ENCODE results near the gene SPTBN4. TPM values are rescaled to one million over a fixed set of nuclear protein-coding genes. Genes with fewer than 3 reads are reported as not detected.
A peak's percentile ranks its signal among the peaks of the same experiment; 100 is the strongest.

SPTBN4 gene
- total and polyA plus RNA-seq, 10 of the 15 experiments (the other 5 are each of a cell fraction or from before 2014, with no cell fraction given) = 0.04 to 1.1 (median 0.34) TPM; not detected in 1

- TF ChIP-seq SIX5 (IDR thresholded peaks at IDR 0.05; ENCODE audit: low read depth, low read length, severe bottlenecking) = peak; percentile 89
- TF ChIP-seq IKZF1 (conservative IDR thresholded peaks at IDR 0.05) = peak; percentile 95
- TF ChIP-seq CREB1 (IDR thresholded peaks at IDR 0.05; ENCODE audit: low read depth) = peak; percentile 95
- no peak for TF ChIP-seq RAD21 (IDR thresholded peaks at IDR 0.05; ENCODE audit: insufficient read depth, low read depth, low read length)
- no peak for TF ChIP-seq SUPT20H (IDR thresholded peaks at IDR 0.05; ENCODE audit: borderline replicate concordance, control insufficient read depth, low read depth, low read length)
- TF ChIP-seq SREBF2 (IDR thresholded peaks at IDR 0.05; ENCODE audit: low read length) = no peak
- peak; percentile 47 for TF ChIP-seq TBL1XR1 (IDR thresholded peaks at IDR 0.05; ENCODE audit: low read depth, low read length)
- no peak for TF ChIP-seq E2F4 (IDR thresholded peaks at IDR 0.05; ENCODE audit: low read depth, low read length)
- TF ChIP-seq, protein P1, sequence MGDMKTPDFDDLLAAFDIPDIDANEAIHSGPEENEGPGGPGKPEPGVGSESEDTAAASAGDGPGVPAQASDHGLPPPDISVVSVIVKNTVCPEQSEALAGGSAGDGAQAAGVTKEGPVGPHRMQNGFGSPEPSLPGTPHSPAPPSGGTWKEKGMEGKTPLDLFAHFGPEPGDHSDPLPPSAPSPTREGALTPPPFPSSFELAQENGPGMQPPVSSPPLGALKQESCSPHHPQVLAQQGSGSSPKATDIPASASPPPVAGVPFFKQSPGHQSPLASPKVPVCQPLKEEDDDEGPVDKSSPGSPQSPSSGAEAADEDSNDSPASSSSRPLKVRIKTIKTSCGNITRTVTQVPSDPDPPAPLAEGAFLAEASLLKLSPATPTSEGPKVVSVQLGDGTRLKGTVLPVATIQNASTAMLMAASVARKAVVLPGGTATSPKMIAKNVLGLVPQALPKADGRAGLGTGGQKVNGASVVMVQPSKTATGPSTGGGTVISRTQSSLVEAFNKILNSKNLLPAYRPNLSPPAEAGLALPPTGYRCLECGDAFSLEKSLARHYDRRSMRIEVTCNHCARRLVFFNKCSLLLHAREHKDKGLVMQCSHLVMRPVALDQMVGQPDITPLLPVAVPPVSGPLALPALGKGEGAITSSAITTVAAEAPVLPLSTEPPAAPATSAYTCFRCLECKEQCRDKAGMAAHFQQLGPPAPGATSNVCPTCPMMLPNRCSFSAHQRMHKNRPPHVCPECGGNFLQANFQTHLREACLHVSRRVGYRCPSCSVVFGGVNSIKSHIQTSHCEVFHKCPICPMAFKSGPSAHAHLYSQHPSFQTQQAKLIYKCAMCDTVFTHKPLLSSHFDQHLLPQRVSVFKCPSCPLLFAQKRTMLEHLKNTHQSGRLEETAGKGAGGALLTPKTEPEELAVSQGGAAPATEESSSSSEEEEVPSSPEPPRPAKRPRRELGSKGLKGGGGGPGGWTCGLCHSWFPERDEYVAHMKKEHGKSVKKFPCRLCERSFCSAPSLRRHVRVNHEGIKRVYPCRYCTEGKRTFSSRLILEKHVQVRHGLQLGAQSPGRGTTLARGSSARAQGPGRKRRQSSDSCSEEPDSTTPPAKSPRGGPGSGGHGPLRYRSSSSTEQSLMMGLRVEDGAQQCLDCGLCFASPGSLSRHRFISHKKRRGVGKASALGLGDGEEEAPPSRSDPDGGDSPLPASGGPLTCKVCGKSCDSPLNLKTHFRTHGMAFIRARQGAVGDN (IDR thresholded peaks at IDR 0.05) = no peak
- no peak for TF ChIP-seq IRF4 (IDR thresholded peaks at IDR 0.05; ENCODE audit: low read depth, low read length)
- TF ChIP-seq, protein P2, sequence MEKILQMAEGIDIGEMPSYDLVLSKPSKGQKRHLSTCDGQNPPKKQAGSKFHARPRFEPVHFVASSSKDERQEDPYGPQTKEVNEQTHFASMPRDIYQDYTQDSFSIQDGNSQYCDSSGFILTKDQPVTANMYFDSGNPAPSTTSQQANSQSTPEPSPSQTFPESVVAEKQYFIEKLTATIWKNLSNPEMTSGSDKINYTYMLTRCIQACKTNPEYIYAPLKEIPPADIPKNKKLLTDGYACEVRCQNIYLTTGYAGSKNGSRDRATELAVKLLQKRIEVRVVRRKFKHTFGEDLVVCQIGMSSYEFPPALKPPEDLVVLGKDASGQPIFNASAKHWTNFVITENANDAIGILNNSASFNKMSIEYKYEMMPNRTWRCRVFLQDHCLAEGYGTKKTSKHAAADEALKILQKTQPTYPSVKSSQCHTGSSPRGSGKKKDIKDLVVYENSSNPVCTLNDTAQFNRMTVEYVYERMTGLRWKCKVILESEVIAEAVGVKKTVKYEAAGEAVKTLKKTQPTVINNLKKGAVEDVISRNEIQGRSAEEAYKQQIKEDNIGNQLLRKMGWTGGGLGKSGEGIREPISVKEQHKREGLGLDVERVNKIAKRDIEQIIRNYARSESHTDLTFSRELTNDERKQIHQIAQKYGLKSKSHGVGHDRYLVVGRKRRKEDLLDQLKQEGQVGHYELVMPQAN (conservative IDR thresholded peaks at IDR 0.05) = peak; percentile 62; the same call in 1 of the 2 replicates
- no peak for TF ChIP-seq HDAC6 (IDR thresholded peaks at IDR 0.05; ENCODE audit: unreplicated experiment)
- 0 out of 2 replicates have a peak, but pooled peaks have one; percentile 37 for TF ChIP-seq LARP7 (IDR thresholded peaks at IDR 0.05)
- TF ChIP-seq, protein P3, sequence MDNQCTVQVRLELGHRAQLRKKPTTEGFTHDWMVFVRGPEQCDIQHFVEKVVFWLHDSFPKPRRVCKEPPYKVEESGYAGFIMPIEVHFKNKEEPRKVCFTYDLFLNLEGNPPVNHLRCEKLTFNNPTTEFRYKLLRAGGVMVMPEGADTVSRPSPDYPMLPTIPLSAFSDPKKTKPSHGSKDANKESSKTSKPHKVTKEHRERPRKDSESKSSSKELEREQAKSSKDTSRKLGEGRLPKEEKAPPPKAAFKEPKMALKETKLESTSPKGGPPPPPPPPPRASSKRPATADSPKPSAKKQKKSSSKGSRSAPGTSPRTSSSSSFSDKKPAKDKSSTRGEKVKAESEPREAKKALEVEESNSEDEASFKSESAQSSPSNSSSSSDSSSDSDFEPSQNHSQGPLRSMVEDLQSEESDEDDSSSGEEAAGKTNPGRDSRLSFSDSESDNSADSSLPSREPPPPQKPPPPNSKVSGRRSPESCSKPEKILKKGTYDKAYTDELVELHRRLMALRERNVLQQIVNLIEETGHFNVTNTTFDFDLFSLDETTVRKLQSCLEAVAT (IDR thresholded peaks at IDR 0.05) = 0 out of 2 replicates have a peak, but pooled peaks have one; percentile 35
- TF ChIP-seq, protein P4, sequence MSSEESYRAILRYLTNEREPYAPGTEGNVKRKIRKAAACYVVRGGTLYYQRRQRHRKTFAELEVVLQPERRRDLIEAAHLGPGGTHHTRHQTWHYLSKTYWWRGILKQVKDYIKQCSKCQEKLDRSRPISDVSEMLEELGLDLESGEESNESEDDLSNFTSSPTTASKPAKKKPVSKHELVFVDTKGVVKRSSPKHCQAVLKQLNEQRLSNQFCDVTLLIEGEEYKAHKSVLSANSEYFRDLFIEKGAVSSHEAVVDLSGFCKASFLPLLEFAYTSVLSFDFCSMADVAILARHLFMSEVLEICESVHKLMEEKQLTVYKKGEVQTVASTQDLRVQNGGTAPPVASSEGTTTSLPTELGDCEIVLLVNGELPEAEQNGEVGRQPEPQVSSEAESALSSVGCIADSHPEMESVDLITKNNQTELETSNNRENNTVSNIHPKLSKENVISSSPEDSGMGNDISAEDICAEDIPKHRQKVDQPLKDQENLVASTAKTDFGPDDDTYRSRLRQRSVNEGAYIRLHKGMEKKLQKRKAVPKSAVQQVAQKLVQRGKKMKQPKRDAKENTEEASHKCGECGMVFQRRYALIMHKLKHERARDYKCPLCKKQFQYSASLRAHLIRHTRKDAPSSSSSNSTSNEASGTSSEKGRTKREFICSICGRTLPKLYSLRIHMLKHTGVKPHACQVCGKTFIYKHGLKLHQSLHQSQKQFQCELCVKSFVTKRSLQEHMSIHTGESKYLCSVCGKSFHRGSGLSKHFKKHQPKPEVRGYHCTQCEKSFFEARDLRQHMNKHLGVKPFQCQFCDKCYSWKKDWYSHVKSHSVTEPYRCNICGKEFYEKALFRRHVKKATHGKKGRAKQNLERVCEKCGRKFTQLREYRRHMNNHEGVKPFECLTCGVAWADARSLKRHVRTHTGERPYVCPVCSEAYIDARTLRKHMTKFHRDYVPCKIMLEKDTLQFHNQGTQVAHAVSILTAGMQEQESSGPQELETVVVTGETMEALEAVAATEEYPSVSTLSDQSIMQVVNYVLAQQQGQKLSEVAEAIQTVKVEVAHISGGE (CRISPR knock-in tag; IDR thresholded peaks at IDR 0.05) = no peak
- peak; percentile 92 for TF ChIP-seq HDGF (IDR thresholded peaks at IDR 0.05)
- TF ChIP-seq NFYB (IDR thresholded peaks at IDR 0.05; ENCODE audit: insufficient read depth, low read depth, low read length) = peak; percentile 33; the same call in 1 of the 2 replicates
Observed at GRCh38 chr19:40443131-40443999, 23.4 kb upstream of the SPTBN4 start (continued).
